DOHH2 (cell line): ENCODE data around the gene GJA8.

Source experiments
- EZH2phosphoT487 ChIP-seq: fragments of 200-600 bp; sonication (generic); IDR thresholded peaks from 2 replicates; pipeline ENCODE4 v1.6.1; 2017; ENCODE audit warnings: borderline replicate concordance, mild to moderate bottlenecking, antibody characterized with exemption, low read length, moderate library complexity, mixed read lengths
- TF ChIP-seq, protein P1 (sequence below): fragments of 200-600 bp; sonication (generic); IDR thresholded peaks from one replicate; pipeline ENCODE4 v1.5.1; 2014; ENCODE audit warnings: antibody characterized with exemption, mild to moderate bottlenecking, low read depth, low read length; ENCODE audit not compliant: poor library complexity, severe bottlenecking

DNA sequence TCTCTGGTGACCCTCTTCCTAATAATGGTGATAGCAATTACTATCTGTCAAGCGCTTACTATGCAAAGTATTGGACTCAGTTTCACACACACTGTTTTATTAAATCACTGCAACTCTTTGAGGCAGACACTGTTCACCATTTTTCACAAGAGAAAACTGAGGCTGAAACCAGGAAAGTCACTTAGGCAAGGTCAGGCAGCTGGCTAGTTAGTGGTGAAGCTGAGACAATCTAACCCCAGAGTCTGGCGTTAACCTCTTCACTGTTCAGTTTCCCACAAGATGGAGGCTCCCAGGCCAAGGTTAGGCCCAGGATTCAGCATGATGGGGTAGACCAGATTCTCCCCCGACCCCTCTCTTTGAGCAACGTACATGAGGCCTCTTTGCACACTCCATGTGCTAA is 4.8 kb upstream of the GJA8 start:
- TF ChIP-seq, protein P1, sequence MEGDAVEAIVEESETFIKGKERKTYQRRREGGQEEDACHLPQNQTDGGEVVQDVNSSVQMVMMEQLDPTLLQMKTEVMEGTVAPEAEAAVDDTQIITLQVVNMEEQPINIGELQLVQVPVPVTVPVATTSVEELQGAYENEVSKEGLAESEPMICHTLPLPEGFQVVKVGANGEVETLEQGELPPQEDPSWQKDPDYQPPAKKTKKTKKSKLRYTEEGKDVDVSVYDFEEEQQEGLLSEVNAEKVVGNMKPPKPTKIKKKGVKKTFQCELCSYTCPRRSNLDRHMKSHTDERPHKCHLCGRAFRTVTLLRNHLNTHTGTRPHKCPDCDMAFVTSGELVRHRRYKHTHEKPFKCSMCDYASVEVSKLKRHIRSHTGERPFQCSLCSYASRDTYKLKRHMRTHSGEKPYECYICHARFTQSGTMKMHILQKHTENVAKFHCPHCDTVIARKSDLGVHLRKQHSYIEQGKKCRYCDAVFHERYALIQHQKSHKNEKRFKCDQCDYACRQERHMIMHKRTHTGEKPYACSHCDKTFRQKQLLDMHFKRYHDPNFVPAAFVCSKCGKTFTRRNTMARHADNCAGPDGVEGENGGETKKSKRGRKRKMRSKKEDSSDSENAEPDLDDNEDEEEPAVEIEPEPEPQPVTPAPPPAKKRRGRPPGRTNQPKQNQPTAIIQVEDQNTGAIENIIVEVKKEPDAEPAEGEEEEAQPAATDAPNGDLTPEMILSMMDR, result no peak
- no peak for TF ChIP-seq EZH2phosphoT487
